HG02678 (cell line): ENCODE data around the gene MACROD1.
"Not testable (repeated sequence)": the region's sequence is repeated elsewhere in the genome, so short reads cannot be mapped to it uniquely, and the experiment has no call there.

Source experiments
- ATAC-seq: cut with Tn5 transposase; IDR thresholded peaks from one replicate; pipeline ENCODE4 v1.9.1; 2021; ENCODE audit warnings: mild to moderate bottlenecking, moderate library complexity; ENCODE audit not compliant: unreplicated experiment

Gene MACROD1

GRCh38 chr11:64059339-64060140 is 106.4 kb downstream of the MACROD1 start:
- no peak for ATAC-seq

- no peak for ATAC-seq
These were observed 107.4 kb downstream of the MACROD1 start for GRCh38 chr11:64058494-64058893.

- ATAC-seq, result no peak
These were observed 108.0 kb downstream of the MACROD1 start for GRCh38 chr11:64057890-64058289.

- ATAC-seq, result no peak
These were observed 109.1 kb downstream of the MACROD1 start for GRCh38 chr11:64056861-64057260.

GRCh38 chr11:64056213-64056785 is 109.6 kb downstream of the MACROD1 start:
- no peak for ATAC-seq

- ATAC-seq, result no peak
These were observed 110.8 kb downstream of the MACROD1 start for GRCh38 chr11:64055077-64055476.

- ATAC-seq, result no peak
These were observed 112.2 kb downstream of the MACROD1 start for GRCh38 chr11:64053699-64054098.

- no peak for ATAC-seq
These were observed 112.8 kb downstream of the MACROD1 start for GRCh38 chr11:64052938-64053622.

GRCh38 chr11:64052436-64052835 is 113.5 kb downstream of the MACROD1 start:
- ATAC-seq, result no peak

GRCh38 chr11:64051297-64051696 is 114.6 kb downstream of the MACROD1 start:
- ATAC-seq, result no peak

GRCh38 chr11:64049509-64049908 is 116.4 kb downstream of the MACROD1 start:
- ATAC-seq, result no peak

GRCh38 chr11:64048042-64048854 is 117.7 kb downstream of the MACROD1 start:
- ATAC-seq, result no peak

GRCh38 chr11:64047373-64047772 is 118.5 kb downstream of the MACROD1 start:
- not testable (repeated sequence) for ATAC-seq

- ATAC-seq, result no peak
These were observed 120.2 kb downstream of the MACROD1 start for GRCh38 chr11:64045700-64046099.

- no peak for ATAC-seq
These were observed 121.1 kb downstream of the MACROD1 start for GRCh38 chr11:64044730-64045393.

GRCh38 chr11:64043545-64043944 is 122.4 kb downstream of the MACROD1 start:
- no peak for ATAC-seq

GRCh38 chr11:64042301-64042700 is 123.6 kb downstream of the MACROD1 start:
- no peak for ATAC-seq

GRCh38 chr11:64041846-64042245 is 124.1 kb downstream of the MACROD1 start:
- no peak for ATAC-seq

GRCh38 chr11:64040684-64041322 is 125.1 kb downstream of the MACROD1 start:
- no peak for ATAC-seq

GRCh38 chr11:64039012-64039665 is 126.8 kb downstream of the MACROD1 start:
- no peak for ATAC-seq
